H1 (cell line): ENCODE data around the gene ZNF716.

Experiments used
- CTCF ChIP-seq, 3 experiments: IDR thresholded peaks; 1 replicate in 2 of 3; 2 replicates in 1 of 3; pipeline versions ENCODE4 v1.5.1 to v1.6.1; 2011; ENCODE audit warnings: low read length in 3 of 3, mild to moderate bottlenecking in 3 of 3, inconsistent platforms in 2 of 3, low read depth in 1 of 3, moderate library complexity in 1 of 3; ENCODE audit not compliant: insufficient read depth in 1 of 3; ENCODE audit errors: control extremely low read depth in 1 of 3
- JUN ChIP-seq: IDR thresholded peaks from 2 replicates; pipeline ENCODE4 v1.6.1; 2011; ENCODE audit warnings: low read depth, mild to moderate bottlenecking, improper control_type of control experiment, low read length
- POLR2A ChIP-seq, 2 experiments: IDR thresholded peaks; 1 replicate in 1 of 2; 2 replicates in 1 of 2; pipeline ENCODE4 v1.6.1; 2011; ENCODE audit warnings: low read depth in 2 of 2, low read length in 2 of 2, mild to moderate bottlenecking in 2 of 2; ENCODE audit errors: control extremely low read depth in 1 of 2
- RAD21 ChIP-seq, 2 experiments: IDR thresholded peaks in 1 of 2; conservative IDR thresholded peaks in 1 of 2; 2 replicates each; pipeline ENCODE4 v1.6.1; 2011; ENCODE audit warnings: low read depth in 2 of 2, low read length in 2 of 2, improper control_type of control experiment in 1 of 2, inconsistent platforms in 1 of 2, mild to moderate bottlenecking in 1 of 2, moderate library complexity in 1 of 2
- SRF ChIP-seq: IDR thresholded peaks from 2 replicates; pipeline ENCODE4 v1.6.1; 2011; ENCODE audit warnings: mild to moderate bottlenecking, low read depth, low read length, moderate library complexity
- SUZ12 ChIP-seq: fragments of 200-600 bp; sonication (generic); IDR thresholded peaks from 2 replicates; pipeline ENCODE4 v1.6.1; 2012; ENCODE audit warnings: mild to moderate bottlenecking, inconsistent platforms, low read length, moderate library complexity, mixed read lengths

GRCh38 chr7:57404967-57405421, 45.0 kb upstream of the ZNF716 start:
- no peak for TF ChIP-seq JUN
- TF ChIP-seq RAD21 (IDR thresholded peaks at IDR 0.05 in 1 of 2, conservative IDR thresholded peaks at IDR 0.05 in 1 of 2; ENCODE audit: low read depth in 2 of 2, low read length in 2 of 2) = no peak
- TF ChIP-seq POLR2A (IDR thresholded peaks at IDR 0.05; ENCODE audit: control extremely low read depth in 1 of 2, low read depth in 2 of 2, low read length in 2 of 2) = no peak
- TF ChIP-seq SRF = no peak
- TF ChIP-seq SUZ12 = no peak
- TF ChIP-seq CTCF (IDR thresholded peaks at IDR 0.05; ENCODE audit: control extremely low read depth in 1 of 3, insufficient read depth in 1 of 3, low read depth in 1 of 3, low read length in 3 of 3) = no peak
